NK-92 (cell line): ENCODE measurements around the gene NMT1.

ENCODE experiments used
- DNase-seq: peaks from one replicate; lab custom pipeline; 2025; ENCODE audit not compliant: unreplicated experiment; lab: John Stamatoyannopoulos, UW

Gene NMT1

DNA sequence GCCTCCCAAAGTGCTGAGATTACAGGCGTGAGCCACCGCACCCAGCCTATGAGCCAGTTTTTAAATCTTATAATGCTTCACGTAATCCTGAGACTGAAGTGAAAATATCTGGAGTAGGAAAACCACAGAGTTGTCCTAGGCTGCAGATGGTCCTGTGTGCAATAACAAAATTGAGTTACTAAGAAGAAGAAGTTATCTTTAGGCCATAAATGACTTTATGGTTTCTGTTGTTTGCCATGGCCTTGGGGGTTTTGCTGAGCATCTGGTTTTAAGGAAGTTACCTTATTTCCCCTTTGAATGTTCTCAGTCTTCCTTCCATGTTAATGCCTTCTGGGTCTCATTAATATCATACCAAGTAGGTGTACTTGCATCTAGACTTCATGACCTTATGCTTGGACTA lies 16.5 kb downstream of the NMT1 start:
- no peak for DNase-seq

DNA sequence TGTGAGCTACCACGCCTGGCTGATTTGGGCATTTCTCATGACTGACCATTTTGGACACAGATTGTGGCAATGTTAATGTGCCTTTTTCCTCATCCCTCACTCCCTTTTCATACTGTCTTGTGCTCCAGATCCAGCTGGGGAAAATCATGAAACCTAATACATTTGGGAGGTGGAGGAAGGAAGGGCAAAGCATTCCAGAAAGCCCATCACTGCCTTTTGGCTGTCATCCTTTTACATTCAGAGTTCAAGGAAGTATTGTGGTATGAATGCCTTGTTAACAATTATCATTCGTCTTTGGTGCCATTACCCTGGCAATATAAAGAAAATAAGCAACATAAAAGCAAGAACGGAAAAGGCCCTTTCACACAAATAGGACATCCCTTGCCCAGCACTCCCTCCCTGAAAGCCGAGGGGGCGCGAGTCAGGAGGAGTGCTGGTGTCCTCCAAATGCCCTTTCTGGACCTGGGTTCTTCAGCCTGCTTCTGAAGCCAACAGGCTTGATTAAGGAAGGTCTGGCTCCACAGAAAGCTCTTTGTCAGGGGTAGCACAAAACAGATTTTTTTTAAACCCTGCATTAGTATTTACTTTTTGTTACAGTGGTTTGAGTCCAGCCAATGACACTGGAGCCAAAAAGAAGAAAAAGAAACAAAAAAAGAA lies 20.1 kb downstream of the NMT1 start:
- DNase-seq = no peak

- no peak for DNase-seq
Observed at GRCh38 chr17:45086391-45086790, 25.3 kb downstream of the NMT1 start.

GRCh38 chr17:45086865-45087503 lies 25.9 kb downstream of the NMT1 start:
- no peak for DNase-seq

DNA sequence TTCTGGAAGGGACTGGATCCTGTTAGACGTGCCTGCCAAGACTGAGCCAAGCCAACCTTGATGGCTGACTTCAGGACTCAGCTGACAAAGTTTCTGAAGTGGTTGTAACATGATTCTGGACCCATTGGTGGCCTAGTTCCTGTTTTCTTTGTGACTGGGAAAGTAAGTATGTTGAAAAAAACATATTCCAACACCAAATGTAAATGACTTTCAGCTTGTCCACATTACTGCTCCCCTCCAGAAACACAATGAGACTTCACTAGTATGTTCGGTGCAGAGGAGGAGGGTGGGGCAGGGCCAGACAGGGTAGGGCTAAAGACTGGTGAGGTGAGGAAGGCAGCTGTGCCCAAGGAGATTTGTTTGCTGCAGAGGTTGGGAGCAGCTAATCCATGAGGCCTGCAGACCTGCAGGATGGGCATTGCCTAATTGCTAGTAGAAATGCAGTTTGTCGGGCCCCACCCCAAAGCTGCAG lies 26.4 kb downstream of the NMT1 start:
- DNase-seq = no peak

- DNase-seq = no peak
Observed at GRCh38 chr17:45087978-45088377, 26.9 kb downstream of the NMT1 start.

GRCh38 chr17:45088741-45089140 lies 27.6 kb downstream of the NMT1 start:
- DNase-seq = no peak

DNA sequence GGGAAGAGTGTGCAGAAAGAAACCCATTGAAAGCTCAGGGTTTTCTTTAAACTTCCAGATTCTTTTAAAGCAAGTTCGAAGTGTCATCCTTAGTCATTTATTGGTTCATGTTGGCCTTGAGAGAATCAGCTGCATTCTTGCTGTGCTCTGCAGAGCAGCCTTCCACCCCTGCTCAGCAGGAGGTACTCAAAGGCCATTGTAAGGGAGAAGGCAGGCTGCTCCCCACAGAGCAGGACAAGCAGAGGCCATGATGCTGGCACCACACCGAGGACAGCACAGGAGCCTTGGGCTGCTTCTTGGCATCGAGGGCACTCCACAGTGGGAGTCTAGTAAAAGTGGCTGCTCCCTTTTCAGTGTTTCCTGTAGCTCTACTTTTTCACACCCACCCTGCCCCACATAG lies 29.6 kb downstream of the NMT1 start:
- DNase-seq = no peak

DNA sequence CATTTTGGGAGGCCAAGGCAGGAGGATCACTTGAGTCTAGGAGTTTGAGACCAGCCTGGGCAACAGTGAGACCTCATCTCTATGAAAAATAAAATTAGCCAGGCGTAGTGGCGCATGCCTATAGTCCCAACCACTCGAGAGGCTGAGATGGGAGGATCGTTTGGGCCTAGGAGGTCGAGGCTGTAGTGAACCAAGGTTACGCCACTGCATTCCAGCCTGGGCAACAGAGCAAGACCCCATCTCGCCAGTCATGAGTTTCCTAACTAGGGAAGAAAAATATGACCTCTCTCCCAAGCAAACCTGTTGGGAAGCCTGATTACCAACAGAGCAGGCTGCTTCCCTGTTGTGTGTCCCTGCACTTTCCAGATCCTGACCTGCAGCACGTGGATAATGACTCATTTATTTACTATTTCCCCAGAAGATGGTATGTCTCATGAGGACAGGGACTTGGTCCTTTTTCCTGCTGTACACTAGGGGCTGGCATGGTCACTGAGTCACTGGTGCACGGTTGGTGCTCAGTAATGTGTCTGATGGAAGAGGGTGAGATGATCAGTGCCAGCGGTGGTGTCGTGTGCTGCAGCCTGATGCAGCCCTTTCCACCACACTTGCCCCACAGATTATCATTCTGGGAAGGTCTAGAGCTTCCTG lies 30.8 kb downstream of the NMT1 start:
- DNase-seq = no peak

- DNase-seq = no peak
Observed at GRCh38 chr17:45092911-45093430, 31.9 kb downstream of the NMT1 start.

DNA sequence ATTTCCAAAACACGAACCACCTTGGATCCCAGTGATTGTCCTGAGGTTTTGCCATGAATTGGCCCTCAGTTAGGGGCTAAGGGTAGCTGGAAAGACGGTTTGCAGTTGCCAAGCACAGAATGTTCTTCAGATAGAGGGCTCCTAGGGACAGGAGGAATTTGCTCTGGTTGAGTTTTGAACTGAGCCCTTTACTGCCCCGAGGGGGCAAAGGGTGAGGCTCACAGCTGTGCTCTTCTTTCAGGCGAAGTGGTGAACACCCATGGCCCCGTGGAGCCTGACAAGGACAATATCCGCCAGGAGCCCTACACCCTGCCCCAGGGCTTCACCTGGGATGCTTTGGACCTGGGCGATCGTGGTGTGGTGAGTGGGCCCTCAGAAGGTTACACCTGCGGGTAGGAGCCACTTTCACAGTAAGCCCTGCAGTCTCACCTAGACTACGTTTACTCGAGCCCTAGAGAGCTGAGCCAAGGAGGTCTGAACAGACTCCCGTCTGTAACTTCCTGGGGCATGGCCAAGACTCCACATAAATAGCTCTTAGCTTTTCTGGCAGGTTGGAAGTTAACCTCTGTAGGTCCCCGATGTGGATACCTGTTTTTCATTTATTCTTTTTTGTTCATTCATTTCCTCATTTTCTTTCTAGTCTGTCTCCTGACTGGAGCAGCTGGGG lies 32.5 kb downstream of the NMT1 start:
- DNase-seq = no peak

GRCh38 chr17:45096141-45096540 lies 35.0 kb downstream of the NMT1 start:
- DNase-seq = no peak

GRCh38 chr17:45096926-45097325 lies 35.8 kb downstream of the NMT1 start:
- DNase-seq = no peak

GRCh38 chr17:45098081-45098868 lies 37.2 kb downstream of the NMT1 start:
- no peak for DNase-seq

GRCh38 chr17:45098869-45099616 lies 37.9 kb downstream of the NMT1 start:
- no peak for DNase-seq

- no peak for DNase-seq
Observed at GRCh38 chr17:45101546-45101882, 40.4 kb downstream of the NMT1 start.

DNA sequence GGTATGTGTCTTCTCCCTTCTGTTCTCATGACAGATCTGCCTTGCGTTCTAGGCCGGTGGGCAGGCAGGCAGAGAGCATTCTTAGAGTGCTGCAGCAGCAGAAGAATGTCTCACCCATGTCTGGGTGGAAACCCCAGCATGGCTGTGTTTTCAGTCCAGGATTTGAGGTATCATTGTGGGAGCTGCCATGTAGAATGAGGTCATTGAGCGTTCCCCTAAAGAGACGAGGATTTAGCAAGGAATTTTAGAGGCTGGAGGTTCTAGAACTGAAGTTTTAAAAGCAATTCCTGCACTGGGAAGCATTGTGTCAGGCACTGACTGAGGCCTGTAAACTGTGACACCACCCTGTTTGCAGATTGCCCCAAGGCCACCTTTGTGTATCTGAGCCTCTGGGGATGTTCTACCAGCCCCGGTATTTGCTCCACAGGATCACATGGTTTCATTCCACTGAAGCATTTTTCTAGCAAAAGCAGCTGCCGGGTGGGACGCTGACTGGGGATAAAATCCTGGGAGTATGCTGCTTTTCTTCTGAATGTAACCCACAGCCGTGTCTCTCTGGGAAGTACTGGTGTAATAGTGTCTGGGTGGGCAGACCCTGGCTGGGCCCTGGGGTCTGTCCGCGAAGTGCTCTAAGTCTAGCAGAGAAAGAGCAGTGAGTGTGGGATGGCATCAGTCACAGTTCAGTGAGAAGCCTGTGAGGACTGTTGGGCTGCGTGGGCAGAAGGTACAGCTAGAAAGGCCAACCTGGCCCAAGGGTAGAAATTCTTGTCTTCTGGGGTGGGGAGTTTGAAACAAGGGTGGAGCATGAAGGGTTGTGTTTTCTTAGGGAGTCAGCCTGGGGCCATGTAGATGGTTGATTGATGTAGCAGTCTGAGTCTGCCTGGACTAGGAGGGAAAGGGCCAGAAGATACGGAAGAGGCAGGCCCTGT lies 41.0 kb downstream of the NMT1 start:
- DNase-seq = no peak

DNA sequence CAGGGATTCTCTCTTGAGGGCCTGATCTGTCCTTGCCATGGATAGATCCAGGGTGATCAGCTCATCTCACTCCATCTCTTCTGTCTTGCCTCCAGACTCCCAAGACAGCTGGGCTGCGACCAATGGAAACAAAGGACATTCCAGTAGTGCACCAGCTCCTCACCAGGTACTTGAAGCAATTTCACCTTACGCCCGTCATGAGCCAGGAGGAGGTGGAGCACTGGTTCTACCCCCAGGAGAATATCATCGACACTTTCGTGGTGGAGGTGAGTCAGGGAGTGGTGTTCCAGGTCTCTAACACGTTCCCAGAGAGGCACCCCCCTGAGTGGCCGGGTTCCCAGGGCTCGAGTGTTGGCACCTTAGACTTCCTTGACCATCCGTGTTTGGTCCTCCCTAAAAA lies 41.7 kb downstream of the NMT1 start:
- no peak for DNase-seq

GRCh38 chr17:45103269-45103795 lies 42.2 kb downstream of the NMT1 start:
- DNase-seq = no peak
